ENCODE data around the gene EPHB2. TPM values are rescaled to one million over a fixed set of nuclear protein-coding genes. Genes with fewer than 3 reads are reported as not detected.
A peak's percentile ranks its signal among the peaks of the same experiment; 100 is the strongest.

Gene EPHB2
- total and polyA plus RNA-seq, 2 donors from 2014 or later, result 3.0 to 9.5 TPM

DNA sequence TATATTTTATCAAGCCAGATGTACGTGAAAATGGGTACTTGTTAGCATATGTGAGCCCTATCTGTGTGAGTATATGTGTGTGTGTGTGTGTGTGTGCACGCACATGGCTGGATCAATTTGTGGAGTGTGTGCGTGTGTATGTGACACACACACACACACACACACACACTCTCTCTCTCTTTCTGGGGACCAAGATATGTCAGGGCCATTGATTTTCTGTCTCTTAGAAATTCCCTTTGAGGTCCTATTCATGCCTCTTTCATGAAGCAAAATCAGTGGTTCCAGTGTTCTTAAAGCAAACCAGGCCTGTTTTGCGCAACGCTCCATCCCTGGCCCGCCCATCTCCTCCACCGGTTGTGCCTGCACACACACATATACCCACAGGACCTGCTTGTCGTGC is 90.0 kb downstream of the EPHB2 start:
- no peak for DNase-seq
- intact Hi-C loops (cut with DNase I), result no loop called here
- H3K9ac ChIP-seq (ENCODE audit: low read length in 3 of 3), result no peak overlapping the region
- H3K9me3 ChIP-seq (ENCODE audit: control insufficient read depth in 2 of 3, insufficient read depth in 1 of 3, low read length in 3 of 3), result no peaks in the 10 kb centered on the region
- FAIRE-seq, result no peak
- TF ChIP-seq, protein P1, sequence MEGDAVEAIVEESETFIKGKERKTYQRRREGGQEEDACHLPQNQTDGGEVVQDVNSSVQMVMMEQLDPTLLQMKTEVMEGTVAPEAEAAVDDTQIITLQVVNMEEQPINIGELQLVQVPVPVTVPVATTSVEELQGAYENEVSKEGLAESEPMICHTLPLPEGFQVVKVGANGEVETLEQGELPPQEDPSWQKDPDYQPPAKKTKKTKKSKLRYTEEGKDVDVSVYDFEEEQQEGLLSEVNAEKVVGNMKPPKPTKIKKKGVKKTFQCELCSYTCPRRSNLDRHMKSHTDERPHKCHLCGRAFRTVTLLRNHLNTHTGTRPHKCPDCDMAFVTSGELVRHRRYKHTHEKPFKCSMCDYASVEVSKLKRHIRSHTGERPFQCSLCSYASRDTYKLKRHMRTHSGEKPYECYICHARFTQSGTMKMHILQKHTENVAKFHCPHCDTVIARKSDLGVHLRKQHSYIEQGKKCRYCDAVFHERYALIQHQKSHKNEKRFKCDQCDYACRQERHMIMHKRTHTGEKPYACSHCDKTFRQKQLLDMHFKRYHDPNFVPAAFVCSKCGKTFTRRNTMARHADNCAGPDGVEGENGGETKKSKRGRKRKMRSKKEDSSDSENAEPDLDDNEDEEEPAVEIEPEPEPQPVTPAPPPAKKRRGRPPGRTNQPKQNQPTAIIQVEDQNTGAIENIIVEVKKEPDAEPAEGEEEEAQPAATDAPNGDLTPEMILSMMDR (IDR thresholded peaks at IDR 0.05; ENCODE audit: borderline replicate concordance, extremely low read depth, insufficient read depth), result no peak
- no peak overlapping the region for H3K27ac ChIP-seq (ENCODE audit: low read depth in 2 of 2, low read length in 2 of 2)
- H3K27me3 ChIP-seq (ENCODE audit: control insufficient read depth, insufficient read depth, low read length), result no peaks in the 10 kb centered on the region
- H3K4me3 ChIP-seq (ENCODE audit: low read length in 3 of 3), result no peak overlapping the region
- no peaks in the 10 kb centered on the region for H3K4me1 ChIP-seq (ENCODE audit: control insufficient read depth in 2 of 3, insufficient read depth in 2 of 3, low read depth in 1 of 3, low read length in 3 of 3)
- H3K36me3 ChIP-seq (ENCODE audit: control insufficient read depth in 2 of 3, insufficient read depth in 3 of 3, low read length in 3 of 3), result no peaks in the 10 kb centered on the region

DNA sequence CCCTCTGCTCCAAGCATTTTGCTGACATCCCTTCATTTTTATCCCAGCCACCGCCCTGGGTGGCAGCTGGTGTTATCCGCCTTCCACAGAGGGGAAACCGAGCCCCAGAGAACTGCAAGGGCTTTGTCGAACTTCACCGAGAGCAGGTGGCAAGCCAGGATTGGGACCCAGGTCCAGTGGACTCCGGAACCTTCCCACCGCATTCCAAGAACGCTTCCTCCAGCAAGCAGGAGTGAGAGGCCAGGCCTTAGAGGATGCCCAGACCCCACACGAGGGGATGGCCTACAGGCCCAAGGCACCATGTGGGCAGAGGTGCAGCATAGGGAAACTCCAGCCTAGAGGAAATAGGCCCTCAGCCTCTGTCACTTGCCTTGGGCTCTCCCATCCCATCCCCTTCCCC is 90.7 kb downstream of the EPHB2 start:
- FAIRE-seq, result no peak
- H3K27ac ChIP-seq (ENCODE audit: low read depth in 2 of 2, low read length in 2 of 2), result no peak overlapping the region

DNA sequence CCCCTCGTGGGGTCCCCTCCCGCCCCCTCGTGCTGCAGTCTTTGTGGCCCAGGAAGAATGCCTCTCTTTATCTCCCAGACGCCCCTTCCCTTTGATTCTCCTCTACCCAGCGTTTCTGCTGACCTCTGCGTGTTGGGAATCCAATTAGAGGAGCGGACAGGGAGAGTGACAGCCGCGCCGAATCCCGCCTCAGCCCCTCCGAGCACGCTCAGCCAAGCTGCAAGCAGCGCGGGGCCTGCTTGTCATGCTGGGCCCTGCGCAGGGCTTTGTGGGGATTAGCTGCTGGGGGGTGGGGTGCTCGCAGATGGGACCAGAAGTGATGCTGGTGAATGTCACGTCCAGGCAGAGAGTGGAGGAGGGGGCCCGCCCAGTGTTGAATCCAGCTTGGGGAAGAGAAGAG is 91.1 kb downstream of the EPHB2 start:
- TF ChIP-seq, protein P1 (IDR thresholded peaks at IDR 0.05; ENCODE audit: borderline replicate concordance, extremely low read depth, insufficient read depth), result no peak
- H3K27ac ChIP-seq (ENCODE audit: low read depth in 2 of 2, low read length in 2 of 2), result no peak overlapping the region
- DNase-seq (peak in 1 of 5 donors; percentile 32), FAIRE-seq (no peak)
- H3K9me3 ChIP-seq (ENCODE audit: control insufficient read depth in 2 of 3, insufficient read depth in 1 of 3, low read length in 3 of 3), result no peaks in the 10 kb centered on the region
- H3K27me3 ChIP-seq (ENCODE audit: control insufficient read depth, insufficient read depth, low read length), result no peaks in the 10 kb centered on the region
- H3K4me3 ChIP-seq (ENCODE audit: low read length in 3 of 3), result no peak overlapping the region
- intact Hi-C loops (cut with DNase I), result no loop called here
- no peaks in the 10 kb centered on the region for H3K4me1 ChIP-seq (ENCODE audit: control insufficient read depth in 2 of 3, insufficient read depth in 2 of 3, low read depth in 1 of 3, low read length in 3 of 3)
- no peak overlapping the region for H3K9ac ChIP-seq (ENCODE audit: low read length in 3 of 3)
- H3K36me3 ChIP-seq (ENCODE audit: control insufficient read depth in 2 of 3, insufficient read depth in 3 of 3, low read length in 3 of 3), result no peaks in the 10 kb centered on the region

More for the DNA sequence above, 90.7 kb downstream of the EPHB2 start:
- Histone ChIP-seq H3K36me3 (ENCODE audit: control insufficient read depth in 2 of 3, insufficient read depth in 3 of 3, low read length in 3 of 3) (no peaks in the 10 kb centered on the region), H3K27me3 (ENCODE audit: control insufficient read depth, insufficient read depth, low read length) (no peaks in the 10 kb centered on the region), H3K4me1 (ENCODE audit: control insufficient read depth in 2 of 3, insufficient read depth in 2 of 3, low read depth in 1 of 3, low read length in 3 of 3) (no peaks in the 10 kb centered on the region), H3K9me3 (ENCODE audit: control insufficient read depth in 2 of 3, insufficient read depth in 1 of 3, low read length in 3 of 3) (no peaks in the 10 kb centered on the region), H3K9ac (ENCODE audit: low read length in 3 of 3) (no peak overlapping the region), H3K4me3 (ENCODE audit: low read length in 3 of 3) (no peak overlapping the region)
- TF ChIP-seq, protein P1 (IDR thresholded peaks at IDR 0.05; ENCODE audit: borderline replicate concordance, extremely low read depth, insufficient read depth), result no peak
- intact Hi-C loops (cut with DNase I), result no loop called here
- no peak for DNase-seq

DNA sequence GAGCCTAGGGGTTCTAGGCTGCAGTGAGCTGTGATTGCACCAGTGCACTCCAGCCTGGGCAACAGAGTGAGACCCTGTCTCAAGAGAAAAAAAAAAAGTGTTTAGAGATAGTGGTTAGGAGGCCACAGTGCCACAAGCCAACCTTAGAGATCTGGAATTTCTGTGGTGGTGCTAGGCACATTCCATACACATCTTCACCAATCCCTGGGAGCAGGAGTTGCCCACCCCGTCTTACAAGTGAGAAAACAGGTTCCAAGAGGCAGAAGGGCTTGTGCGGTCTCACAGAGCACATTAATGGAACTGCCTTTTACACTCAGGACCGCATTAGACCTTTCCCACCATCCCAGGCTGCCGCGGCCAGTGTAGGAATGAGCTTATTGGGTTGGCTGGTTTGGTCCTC is 93.2 kb downstream of the EPHB2 start:
- intact Hi-C loops (cut with DNase I), result no loop called here
- TF ChIP-seq, protein P1 (IDR thresholded peaks at IDR 0.05; ENCODE audit: borderline replicate concordance, extremely low read depth, insufficient read depth), result no peak
- FAIRE-seq (no peak), DNase-seq (no peak)
- Histone ChIP-seq H3K9ac (ENCODE audit: low read length in 3 of 3) (no peak overlapping the region), H3K4me3 (ENCODE audit: low read length in 3 of 3) (no peak overlapping the region), H3K36me3 (ENCODE audit: control insufficient read depth in 2 of 3, insufficient read depth in 3 of 3, low read length in 3 of 3) (no peaks in the 10 kb centered on the region), H3K9me3 (ENCODE audit: control insufficient read depth in 2 of 3, insufficient read depth in 1 of 3, low read length in 3 of 3) (no peaks in the 10 kb centered on the region), H3K4me1 (ENCODE audit: control insufficient read depth in 2 of 3, insufficient read depth in 2 of 3, low read depth in 1 of 3, low read length in 3 of 3) (no peaks in the 10 kb centered on the region), H3K27ac (ENCODE audit: low read depth in 2 of 2, low read length in 2 of 2) (no peak overlapping the region), H3K27me3 (ENCODE audit: control insufficient read depth, insufficient read depth, low read length) (no peaks in the 10 kb centered on the region)

All from kidney (tissue), 14 donors.